HepG2 (cell line): Measurements from ENCODE around the gene PRDM8. TPM values are rescaled to one million over a fixed set of nuclear protein-coding genes. Genes with fewer than 3 reads are reported as not detected.

Source experiments
- ATAC-seq: fragments of 200-7000 bp; cut with Tn5 transposase; 3 replicates; pipeline ENCODE4 v1.9.1; 2020; ENCODE audit warnings: mild to moderate bottlenecking, moderate library complexity
- BruUV-seq: library from RNA; stranded (reverse); fragments of 400-500 nt; replicated peaks from 2 replicates; lab custom pipeline; 2021; lab: Mats Ljungman, UMichigan
- CTCF ChIA-PET: fragments of 300-600 bp; formaldehyde crosslinking; extraction: SDS; loops from one replicate; lab custom pipeline; 2021; ENCODE audit warnings: low total read pairs, inconsistent platforms, low intra/inter-chr PET ratio; lab: Yijun Ruan, JAX
- POLR2A ChIA-PET: fragments of 350-600 bp; sonication (Branson Sonifier 250); formaldehyde crosslinking; loops from one replicate; lab custom pipeline; 2020; ENCODE audit warnings: antibody characterized with exemption, inconsistent platforms; lab: Yijun Ruan, JAX
- DNase-seq: peaks from one replicate; pipeline ENCODE4 v3.0.0-alpha.2; 2015; ENCODE audit warnings: low spot score
- FAIRE-seq: peaks from 3 replicates; lab custom pipeline; 2011; peaks lifted over from hg19 to GRCh38; lab: Jason Lieb, UNC
- H2AFZ ChIP-seq: one replicate; pipeline ENCODE4 v1.6.1; 2011; ENCODE audit warnings: low read length, inconsistent platforms
- H3K27ac ChIP-seq: fragments of 300-600 bp; 3 replicates; pipeline ENCODE4 v1.8.0; 2011; ENCODE audit warnings: mixed run types, mild to moderate bottlenecking, mixed read lengths, low read length, inconsistent platforms; ENCODE audit not compliant: insufficient read depth; ENCODE audit errors: extremely low read length
- H3K27me3 ChIP-seq, 2 experiments: fragments of 200-600 bp in 1 of 2; 2 replicates in 1 of 2; 3 replicates in 1 of 2; pipeline versions ENCODE4 v1.6.0 to v1.8.0; 2011; ENCODE audit warnings: low read length in 2 of 2, mild to moderate bottlenecking in 2 of 2, moderate library complexity in 2 of 2, inconsistent platforms in 1 of 2; ENCODE audit not compliant: insufficient read depth in 2 of 2, control insufficient read depth in 1 of 2
- H3K36me3 ChIP-seq, 2 experiments: fragments of 200-600 bp in 1 of 2; replicated peaks in 1 of 2; 2 replicates in 1 of 2; 3 replicates in 1 of 2; pipeline versions ENCODE4 v1.5.1 to v1.8.0; 2011; ENCODE audit warnings: low read length in 2 of 2, inconsistent platforms in 1 of 2; ENCODE audit not compliant: insufficient read depth in 2 of 2, control insufficient read depth in 1 of 2
- H3K4me1 ChIP-seq: 2 replicates; pipeline ENCODE4 v1.5.1; 2012; ENCODE audit warnings: low read length, inconsistent platforms; ENCODE audit not compliant: insufficient read depth
- H3K4me2 ChIP-seq: 2 replicates; pipeline ENCODE4 v1.6.0; 2011; ENCODE audit warnings: low read depth, low read length, inconsistent platforms
- H3K4me3 ChIP-seq, 3 experiments: fragments of 200-600 bp in 1 of 3; sonication (generic), shearing (Covaris generic) in 1 of 3; replicated peaks in 1 of 3; 2 replicates each; pipeline ENCODE4 v1.5.1; 2011 to 2016; ENCODE audit warnings: low read length in 3 of 3, inconsistent platforms in 2 of 3, low read depth in 2 of 3, mild to moderate bottlenecking in 2 of 3, control low read depth in 1 of 3, mixed read lengths in 1 of 3; ENCODE audit not compliant: insufficient read depth in 1 of 3
- H3K79me2 ChIP-seq: one replicate; pipeline ENCODE4 v1.6.1; 2011; ENCODE audit warnings: low read length, inconsistent platforms; ENCODE audit not compliant: insufficient read depth
- H3K9ac ChIP-seq: 2 replicates; pipeline ENCODE4 v1.6.0; 2011; ENCODE audit warnings: mild to moderate bottlenecking, low read depth, low read length, inconsistent platforms; ENCODE audit not compliant: insufficient read depth
- H3K9me3 ChIP-seq: 2 replicates; pipeline ENCODE4 v1.5.1; 2012; ENCODE audit warnings: mild to moderate bottlenecking, low read length
- H4K20me1 ChIP-seq: 2 replicates; pipeline ENCODE4 v1.6.0; 2011; ENCODE audit warnings: inconsistent platforms, mild to moderate bottlenecking, low read length, moderate library complexity; ENCODE audit not compliant: insufficient read depth
- DRAP1 ChIP-seq: IDR thresholded peaks from 2 replicates; pipeline ENCODE4 v1.6.1; 2016; ENCODE audit warnings: missing genetic modification reagents, missing compliant biosample characterization
- KAT8 ChIP-seq: IDR thresholded peaks from 2 replicates; pipeline ENCODE4 v1.6.1; 2016; ENCODE audit warnings: missing genetic modification reagents, missing compliant biosample characterization
- KDM6A ChIP-seq: IDR thresholded peaks from 2 replicates; pipeline ENCODE4 v1.6.1; 2016; ENCODE audit warnings: low read depth
- RORA ChIP-seq: sonication (generic); formaldehyde crosslinking; IDR thresholded peaks from 2 replicates; pipeline ENCODE4 v1.5.0; 2020; ENCODE audit warnings: mild to moderate bottlenecking, missing genetic modification reagents, moderate library complexity
- ZNF335 ChIP-seq: sonication (generic); formaldehyde crosslinking; IDR thresholded peaks from 2 replicates; pipeline ENCODE4 v1.4.0; 2020; ENCODE audit warnings: missing genetic modification reagents
- ZNF407 ChIP-seq: sonication (generic); formaldehyde crosslinking; IDR thresholded peaks from one replicate; pipeline ENCODE4 v1.5.1; 2020; ENCODE audit warnings: mild to moderate bottlenecking, missing genetic modification reagents; ENCODE audit errors: not compliant biosample characterization
- ZNF569 ChIP-seq: sonication (generic); formaldehyde crosslinking; IDR thresholded peaks from 2 replicates; pipeline ENCODE4 v1.5.0; 2020; ENCODE audit warnings: mild to moderate bottlenecking, missing genetic modification reagents, moderate library complexity, borderline replicate concordance
- ZNF687 ChIP-seq: sonication (generic); formaldehyde crosslinking; IDR thresholded peaks from 2 replicates; pipeline ENCODE4 v1.5.1; 2020; ENCODE audit warnings: mild to moderate bottlenecking, missing genetic modification reagents, moderate library complexity
- WGBS: methylation state at CpG from one replicate; pipeline ENCODE4 v1.1.6; 2017; ENCODE audit warnings: low lambda C conversion rate; 5-methylcytosine and 5-hydroxymethylcytosine counted together
- in situ Hi-C: cut with HindIII; loops from 2 replicates; pipeline ENCODE4 v1.10.0; 2017; ENCODE audit warnings: low pct_unique_long_range_greater_than_20kb; ENCODE audit not compliant: extremely low pct_ligation_motif_present
- intact Hi-C: fragments of 100-400 bp; cut with micrococcal nuclease; formaldehyde crosslinking; loops from one replicate; pipeline ENCODE4 v1.10.0; 2022; ENCODE audit not compliant: unreplicated experiment
- polyA plus RNA-seq, 8 experiments: library from polyadenylated mRNA; depleted of rRNA in 3 of 8; stranded (reverse) in 7 of 8; unstranded in 1 of 8; fragments of >200 nt; fragmentation: Illumina TruSeq in 4 of 8; extraction: Trizol in 4 of 8; gene quantifications; 2 replicates each; pipeline versions ENCODE4 v1.2.1 to v1.2.3, GENCODE V29; 2011 to 2016; ENCODE audit warnings: low read depth in 4 of 8, missing spikeins in 1 of 8, mixed read lengths in 1 of 8; ENCODE audit not compliant: insufficient read depth in 1 of 8
- total RNA-seq, 5 experiments: library from RNA; depleted of rRNA; stranded (reverse); fragments of >200 nt; fragmentation: Illumina TruSeq; extraction: Trizol; gene quantifications; 2 replicates each; pipeline ENCODE4 v1.2.3, GENCODE V29; 2016; ENCODE audit warnings: low read depth in 1 of 5

PRDM8 gene
- total and polyA plus RNA-seq, 2 of the 13 experiments (the other 11 are each of a cell fraction or from before 2014, with no cell fraction given), result 0.09 TPM; not detected in 1

GRCh38 chr4:80195441-80196140, 1.7 kb upstream of the PRDM8 start (continued):
- TF ChIP-seq DRAP1, result no peak
- TF ChIP-seq KDM6A (CRISPR knock-in tag), result no peak
- TF ChIP-seq, all 625 proteins: peak for 0

- intact Hi-C loops (no loop called here), in situ Hi-C loops (no loop called here)
- Histone ChIP-seq H3K36me3 (no peaks in the 10 kb centered on the region), H4K20me1 (no peaks in the 10 kb centered on the region), H3K4me1 (no peaks in the 10 kb centered on the region), H3K27me3 (peaks cover 1 to 36% of the 10 kb centered on the region in 2 experiments; a peak in 3 of 5 replicates), H3K27ac (no peak overlapping the region), H3K4me2 (no peak overlapping the region), H3K4me3 (no peak overlapping the region), H3K79me2 (no peaks in the 10 kb centered on the region), H3K9ac (no peak overlapping the region), H3K9me3 (no peaks in the 10 kb centered on the region), H2AFZ (no peak overlapping the region)
- ChIA-PET POLR2A (no interaction called here), CTCF (no interaction called here)
- BruUV-seq, result no TSS peak
- 18% methylated on average over 17 of the region's 22 CpGs for WGBS
- DNase-seq (no peak), FAIRE-seq (no peak), ATAC-seq (no peak)
- TF ChIP-seq ZNF407 (no peak), RORA (CRISPR knock-in tag) (no peak), KAT8 (CRISPR knock-in tag) (no peak), ZNF569 (CRISPR knock-in tag) (no peak), ZNF687 (CRISPR knock-in tag) (no peak), ZNF335 (CRISPR knock-in tag) (no peak)
Observed at GRCh38 chr4:80196259-80196921, 913 bp upstream of the PRDM8 start.
